Neuronal stem cell (in vitro differentiated cells): Measurements from ENCODE around the gene MAPKAP1.

Experiments used
- DNase-seq: peaks from one replicate; pipeline ENCODE4 v3.0.0-alpha.2; 2013; ENCODE audit warnings: low spot score
- H2AFZ ChIP-seq: one replicate; pipeline ENCODE4 v1.6.1; 2013; ENCODE audit warnings: mild to moderate bottlenecking, low read length, inconsistent platforms
- H2AK5ac ChIP-seq: 2 replicates; pipeline ENCODE4 v1.6.1; 2013; ENCODE audit warnings: low read depth, mild to moderate bottlenecking, inconsistent platforms, low read length, moderate library complexity, mixed read lengths
- H2BK120ac ChIP-seq: 2 replicates; pipeline ENCODE4 v1.6.1; 2013; ENCODE audit warnings: low read depth, mild to moderate bottlenecking, inconsistent platforms, low read length, moderate library complexity, mixed read lengths
- H2BK12ac ChIP-seq: one replicate; pipeline ENCODE4 v1.6.1; 2013; ENCODE audit warnings: low read length, inconsistent platforms
- H2BK15ac ChIP-seq: 2 replicates; pipeline ENCODE4 v1.6.1; 2013; ENCODE audit warnings: mild to moderate bottlenecking, low read length, inconsistent platforms, mixed read lengths
- H2BK5ac ChIP-seq: one replicate; pipeline ENCODE4 v1.6.1; 2013; ENCODE audit warnings: inconsistent platforms, mild to moderate bottlenecking, low read length, moderate library complexity
- H3K14ac ChIP-seq: one replicate; pipeline ENCODE4 v1.6.1; 2013; ENCODE audit warnings: low read length, inconsistent platforms
- H3K18ac ChIP-seq: 2 replicates; pipeline ENCODE4 v1.6.1; 2013; ENCODE audit warnings: low read length, inconsistent platforms
- H3K23ac ChIP-seq: 2 replicates; pipeline ENCODE4 v1.6.1; 2013; ENCODE audit warnings: low read depth, mild to moderate bottlenecking, mixed read lengths, low read length, inconsistent platforms; ENCODE audit not compliant: poor library complexity
- H3K27ac ChIP-seq: replicated peaks from 3 replicates; pipeline ENCODE4 v1.5.1; 2013; ENCODE audit warnings: low read length, inconsistent platforms
- H3K27me3 ChIP-seq, 3 experiments: 2 replicates each; pipeline ENCODE4 v1.6.1; 2013; ENCODE audit warnings: low read length in 3 of 3, mild to moderate bottlenecking in 2 of 3, inconsistent platforms in 1 of 3, low read depth in 1 of 3, mixed read lengths in 1 of 3, moderate library complexity in 1 of 3; ENCODE audit not compliant: control insufficient read depth in 3 of 3, insufficient read depth in 3 of 3
- H3K36me3 ChIP-seq, 2 donors: replicated peaks in 1 of 2; 2 replicates each; pipeline ENCODE4 v1.6.1; 2013; ENCODE audit warnings: low read length in 2 of 2; ENCODE audit not compliant: control insufficient read depth in 2 of 2, insufficient read depth in 2 of 2
- H3K4ac ChIP-seq: 2 replicates; pipeline ENCODE4 v1.6.1; 2013; ENCODE audit warnings: inconsistent platforms, mild to moderate bottlenecking, low read length, moderate library complexity
- H3K4me1 ChIP-seq, 2 donors: 1 replicate in 1 of 2; 2 replicates in 1 of 2; pipeline ENCODE4 v1.6.1; 2013; ENCODE audit warnings: low read length in 2 of 2, low read depth in 1 of 2; ENCODE audit not compliant: control insufficient read depth in 2 of 2, insufficient read depth in 1 of 2
- H3K4me2 ChIP-seq: one replicate; pipeline ENCODE4 v1.6.1; 2013; ENCODE audit warnings: mild to moderate bottlenecking, low read length, inconsistent platforms; ENCODE audit not compliant: insufficient read depth, poor library complexity, severe bottlenecking
- H3K4me3 ChIP-seq, 2 donors: 2 replicates each; pipeline ENCODE4 v1.5.1; 2013; ENCODE audit warnings: low read length in 2 of 2, mild to moderate bottlenecking in 2 of 2, inconsistent platforms in 1 of 2, moderate library complexity in 1 of 2
- H3K79me1 ChIP-seq: one replicate; pipeline ENCODE4 v1.6.1; 2013; ENCODE audit warnings: low read depth, mild to moderate bottlenecking, inconsistent platforms, low read length, moderate library complexity
- H3K9ac ChIP-seq: one replicate; pipeline ENCODE4 v1.6.1; 2013; ENCODE audit warnings: mild to moderate bottlenecking, low read depth, low read length, inconsistent platforms; ENCODE audit not compliant: poor library complexity
- H3K9me3 ChIP-seq, 2 donors: replicated peaks in 1 of 2; 2 replicates each; pipeline versions ENCODE3 to v1.6.1; 2013; ENCODE audit warnings: low read length in 2 of 2, mild to moderate bottlenecking in 2 of 2, inconsistent platforms in 1 of 2, low read depth in 1 of 2, mixed read lengths in 1 of 2, moderate library complexity in 1 of 2; ENCODE audit not compliant: control insufficient read depth in 2 of 2, insufficient read depth in 1 of 2
- H4K8ac ChIP-seq: one replicate; pipeline ENCODE4 v1.6.1; 2013; ENCODE audit warnings: low read depth, mild to moderate bottlenecking, inconsistent platforms, low read length, moderate library complexity
- H4K91ac ChIP-seq: one replicate; pipeline ENCODE4 v1.6.1; 2013; ENCODE audit warnings: low read length, low read depth, mild to moderate bottlenecking, inconsistent platforms; ENCODE audit not compliant: poor library complexity
- WGBS, 2 donors: extraction: QIAGEN DNeasy Blood & Tissue Kit; methylation state at CpG; one replicate each; pipeline ENCODE4 v1.1.7; 2013; ENCODE audit warnings: missing lambda C conversion rate in 2 of 2, mixed read lengths in 1 of 2; ENCODE audit not compliant: insufficient read length in 2 of 2, insufficient replicate concordance in 1 of 2; ENCODE audit errors: extremely low coverage in 2 of 2; 5-methylcytosine and 5-hydroxymethylcytosine counted together

The MAPKAP1 gene

GRCh38 chr9:125621170-125621569 lies 85.8 kb downstream of the MAPKAP1 start:
- H3K4me2 ChIP-seq, result no peak overlapping the region
- H2BK5ac ChIP-seq, result no peak overlapping the region
- H2AFZ ChIP-seq, result no peak overlapping the region
- no peak overlapping the region for H3K18ac ChIP-seq
- H3K27me3 ChIP-seq, result no peaks in the 10 kb centered on the region
- H3K4me3 ChIP-seq, result no peak overlapping the region
- no peak overlapping the region for H3K14ac ChIP-seq
- H3K79me1 ChIP-seq, result peaks cover 2% of the 10 kb centered on the region
- no peak overlapping the region for H4K8ac ChIP-seq
- H4K91ac ChIP-seq, result no peak overlapping the region
- no peak overlapping the region for H3K27ac ChIP-seq
- no peak overlapping the region for H3K4ac ChIP-seq
- H2AK5ac ChIP-seq, result no peak overlapping the region
- no peaks in the 10 kb centered on the region for H3K36me3 ChIP-seq
- WGBS, 2 donors, result no CpG with 5 or more reads among the region's 1 CpG
- no peak overlapping the region for H2BK15ac ChIP-seq
- no peak overlapping the region for H2BK120ac ChIP-seq
- peaks cover 0 to 1% of the 10 kb centered on the region in 2 donors for H3K4me1 ChIP-seq
- no peak for DNase-seq
- H3K9ac ChIP-seq, result no peak overlapping the region
- H3K23ac ChIP-seq, result no peak overlapping the region
- H2BK12ac ChIP-seq, result no peak overlapping the region
- H3K9me3 ChIP-seq, result peaks cover 0 to 2% of the 10 kb centered on the region in 2 donors

DNA sequence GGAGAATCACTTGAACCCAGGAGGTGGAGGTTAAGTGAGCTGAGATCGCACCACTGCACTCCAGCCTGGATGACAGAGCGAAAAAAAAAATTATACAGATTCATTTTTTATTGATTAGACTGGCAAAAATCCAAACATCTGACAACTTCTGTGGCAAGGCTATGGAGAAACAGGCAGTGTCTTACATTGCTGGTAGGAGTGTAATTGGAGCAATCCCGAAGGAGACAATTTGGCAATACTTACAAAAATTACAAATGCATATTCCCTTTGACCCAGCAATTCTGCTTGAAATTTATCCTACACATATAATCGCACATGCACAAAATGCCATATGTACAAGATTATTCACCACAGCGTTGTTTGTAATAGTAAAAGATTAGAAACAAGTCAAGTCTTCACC lies 86.8 kb downstream of the MAPKAP1 start:
- Histone ChIP-seq H3K4me2 (no peak overlapping the region), H3K9me3 (peaks cover 0 to 2% of the 10 kb centered on the region in 2 donors), H4K91ac (no peak overlapping the region), H2BK5ac (no peak overlapping the region), H3K18ac (no peak overlapping the region), H2BK12ac (no peak overlapping the region), H3K4me1 (peaks cover 0 to 1% of the 10 kb centered on the region in 2 donors), H3K23ac (no peak overlapping the region), H3K4ac (no peak overlapping the region), H2AK5ac (no peak overlapping the region), H2AFZ (no peak overlapping the region), H3K36me3 (no peaks in the 10 kb centered on the region), H3K27ac (no peak overlapping the region), H2BK120ac (no peak overlapping the region), H3K9ac (no peak overlapping the region), H4K8ac (no peak overlapping the region), H3K14ac (no peak overlapping the region), H3K79me1 (peaks cover 2% of the 10 kb centered on the region), H3K4me3 (no peak overlapping the region), H2BK15ac (no peak overlapping the region), H3K27me3 (no peaks in the 10 kb centered on the region)
- WGBS, 2 donors, result no CpG with 5 or more reads among the region's 5 CpGs
- DNase-seq, result no peak

- DNase-seq, result no peak
- no peak overlapping the region for H3K4me3 ChIP-seq
- no peak overlapping the region for H3K23ac ChIP-seq
- WGBS, 2 donors, result no CpG with 5 or more reads among the region's 5 CpGs
- no peak overlapping the region for H3K18ac ChIP-seq
- H3K14ac ChIP-seq, result no peak overlapping the region
- no peak overlapping the region for H4K8ac ChIP-seq
- H3K9ac ChIP-seq, result no peak overlapping the region
- no peak overlapping the region for H3K4me2 ChIP-seq
- H2BK5ac ChIP-seq, result no peak overlapping the region
- H2AFZ ChIP-seq, result no peak overlapping the region
- no peak overlapping the region for H3K4ac ChIP-seq
- H3K9me3 ChIP-seq, result peaks cover 0 to 2% of the 10 kb centered on the region in 2 donors
- H2BK15ac ChIP-seq, result no peak overlapping the region
- H3K27ac ChIP-seq, result no peak overlapping the region
- H3K27me3 ChIP-seq, result no peaks in the 10 kb centered on the region
- H2BK12ac ChIP-seq, result no peak overlapping the region
- H3K36me3 ChIP-seq, result no peaks in the 10 kb centered on the region
- peaks cover 2% of the 10 kb centered on the region for H3K79me1 ChIP-seq
- peaks cover 0 to 1% of the 10 kb centered on the region in 2 donors for H3K4me1 ChIP-seq
- H2AK5ac ChIP-seq, result no peak overlapping the region
- H4K91ac ChIP-seq, result no peak overlapping the region
- H2BK120ac ChIP-seq, result no peak overlapping the region
Measured at GRCh38 chr9:125617087-125617486, 89.9 kb downstream of the MAPKAP1 start.

DNA sequence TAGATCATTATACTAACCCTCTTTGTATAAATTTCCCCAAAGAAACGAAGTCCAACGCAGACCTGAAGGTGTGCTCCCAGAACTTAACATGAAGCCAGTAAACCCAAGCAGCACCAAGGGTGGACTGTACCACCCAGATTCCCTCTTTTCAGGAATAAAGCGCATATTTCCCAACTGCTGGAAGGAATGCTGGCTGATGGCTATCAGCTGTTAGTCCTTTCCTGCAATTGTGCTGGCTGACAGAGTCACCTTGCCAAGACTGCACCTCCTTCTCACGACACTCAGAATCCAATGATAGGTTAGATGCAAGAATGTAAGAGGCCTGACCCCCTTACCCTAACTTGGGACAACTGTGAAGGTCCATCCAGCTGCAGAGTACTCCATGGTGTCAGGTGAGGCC lies 93.9 kb downstream of the MAPKAP1 start:
- WGBS, 2 donors, result no CpG with 5 or more reads among the region's 4 CpGs
- H3K9ac ChIP-seq, result no peak overlapping the region

More for the DNA sequence above, 93.9 kb downstream of the MAPKAP1 start:
- Histone ChIP-seq H4K91ac (no peak overlapping the region), H4K8ac (no peak overlapping the region), H3K4me2 (no peak overlapping the region), H2AFZ (no peak overlapping the region), H3K36me3 (no peaks in the 10 kb centered on the region), H2BK120ac (no peak overlapping the region), H2AK5ac (no peak overlapping the region), H3K4me1 (peaks cover 4% of the 10 kb centered on the region in 2 donors), H3K14ac (no peak overlapping the region), H3K9me3 (no peaks in the 10 kb centered on the region), H3K4me3 (no peak overlapping the region), H3K18ac (no peak overlapping the region), H3K27ac (no peak overlapping the region), H2BK12ac (no peak overlapping the region), H3K27me3 (no peaks in the 10 kb centered on the region), H3K79me1 (peaks cover 2% of the 10 kb centered on the region), H3K4ac (no peak overlapping the region), H2BK15ac (no peak overlapping the region), H3K23ac (no peak overlapping the region), H2BK5ac (no peak overlapping the region)
- DNase-seq, result no peak
